ENCODE data around the gene CTRB2. TPM values are rescaled to one million over a fixed set of nuclear protein-coding genes. Genes with fewer than 3 reads are reported as not detected.

Gene CTRB2
- polyA plus RNA-seq, 1 donor from 2014 or later = not detected

- no peak overlapping the region for H3K4me3 Mint-ChIP-seq
- peaks cover 38% of the 10 kb centered on the region for H3K27me3 Mint-ChIP-seq
- no peaks in the 10 kb centered on the region for H3K36me3 Mint-ChIP-seq
- H3K4me1 Mint-ChIP-seq = no peaks in the 10 kb centered on the region
- H3K9me3 Mint-ChIP-seq = no peaks in the 10 kb centered on the region
- H3K27ac Mint-ChIP-seq = no peak overlapping the region
Observed at GRCh38 chr16:75193730-75194444, 13.1 kb downstream of the CTRB2 start.

GRCh38 chr16:75193265-75193650 is 13.7 kb downstream of the CTRB2 start:
- Mint-ChIP-seq H3K4me1 (no peaks in the 10 kb centered on the region), H3K27me3 (peaks cover 38% of the 10 kb centered on the region), H3K9me3 (no peaks in the 10 kb centered on the region), H3K27ac (no peak overlapping the region), H3K36me3 (no peaks in the 10 kb centered on the region), H3K4me3 (no peak overlapping the region)

GRCh38 chr16:75192606-75193264 is 14.2 kb downstream of the CTRB2 start:
- Mint-ChIP-seq H3K27me3 (peaks cover 33% of the 10 kb centered on the region), H3K4me1 (no peaks in the 10 kb centered on the region), H3K36me3 (no peaks in the 10 kb centered on the region), H3K9me3 (no peaks in the 10 kb centered on the region), H3K4me3 (no peak overlapping the region), H3K27ac (no peak overlapping the region)

DNA sequence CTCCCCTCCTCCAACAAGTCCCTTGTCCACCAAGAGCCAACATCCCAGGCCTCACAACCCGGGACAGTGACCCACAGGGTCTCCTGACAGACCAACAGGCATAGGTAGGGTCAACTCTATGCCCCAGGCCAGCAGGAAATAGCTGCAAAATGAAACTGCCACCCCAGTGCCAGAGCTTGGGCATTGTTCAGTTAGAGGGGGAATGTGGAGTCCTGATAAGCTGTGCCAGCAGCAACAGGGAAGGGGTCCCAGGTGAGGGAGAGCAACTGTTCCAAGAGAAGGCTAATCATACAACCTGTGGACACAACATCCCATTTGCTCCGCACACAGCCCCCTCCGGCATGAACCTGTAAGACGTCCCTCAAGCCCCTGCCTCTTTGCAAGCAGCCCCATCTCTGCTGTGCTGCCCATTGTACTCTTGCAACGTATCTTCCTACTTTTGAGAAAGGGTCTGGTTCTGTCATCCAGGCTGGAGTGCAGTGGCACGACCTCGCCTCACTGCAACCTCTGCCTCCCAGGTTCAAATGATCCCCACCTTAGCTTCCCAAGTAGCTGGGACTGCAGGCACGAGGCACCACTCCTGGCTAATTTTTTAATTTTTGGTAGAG is 17.2 kb downstream of the CTRB2 start:
- peak overlapping the region in 1 of 4 donors; percentile 53 for H3K4me3 Mint-ChIP-seq
- peaks cover 0 to 4% (median 0%) of the 10 kb centered on the region in 3 donors for H3K9me3 Mint-ChIP-seq
- H3K4me1 Mint-ChIP-seq = no peaks in the 10 kb centered on the region
- H3K27ac Mint-ChIP-seq = no peak overlapping the region
- H3K27me3 Mint-ChIP-seq = peaks cover 23% of the 10 kb centered on the region
- H3K36me3 Mint-ChIP-seq = no peaks in the 10 kb centered on the region

GRCh38 chr16:75188832-75189477 is 18.0 kb downstream of the CTRB2 start:
- Mint-ChIP-seq H3K27me3 (peaks cover 23% of the 10 kb centered on the region), H3K36me3 (no peaks in the 10 kb centered on the region), H3K4me3 (no peak overlapping the region), H3K27ac (no peak overlapping the region), H3K4me1 (no peaks in the 10 kb centered on the region), H3K9me3 (peaks cover 0 to 5% (median 0%) of the 10 kb centered on the region in 3 donors)

- Mint-ChIP-seq H3K4me3 (no peak overlapping the region), H3K4me1 (peaks cover 0 to 4% (median 4%) of the 10 kb centered on the region in 3 donors), H3K27ac (no peak overlapping the region)
Observed at GRCh38 chr16:75181630-75182029, 25.3 kb downstream of the CTRB2 start.

GRCh38 chr16:75179208-75179607 is 27.8 kb downstream of the CTRB2 start:
- Mint-ChIP-seq H3K27ac (no peak overlapping the region), H3K27me3 (no peaks in the 10 kb centered on the region), H3K36me3 (peaks cover 1% of the 10 kb centered on the region), H3K4me3 (peak overlapping the region in 3 of 4 donors; percentile 19 to 79 (median 68)), H3K9me3 (peaks cover 8 to 18% (median 14%) of the 10 kb centered on the region in 3 donors), H3K4me1 (peaks cover 0 to 4% (median 4%) of the 10 kb centered on the region in 3 donors)

More at GRCh38 chr16:75181630-75182029, 25.3 kb downstream of the CTRB2 start:
- no peaks in the 10 kb centered on the region for H3K27me3 Mint-ChIP-seq
- peaks cover 6 to 12% (median 6%) of the 10 kb centered on the region in 3 donors for H3K9me3 Mint-ChIP-seq
- H3K36me3 Mint-ChIP-seq = no peaks in the 10 kb centered on the region

DNA sequence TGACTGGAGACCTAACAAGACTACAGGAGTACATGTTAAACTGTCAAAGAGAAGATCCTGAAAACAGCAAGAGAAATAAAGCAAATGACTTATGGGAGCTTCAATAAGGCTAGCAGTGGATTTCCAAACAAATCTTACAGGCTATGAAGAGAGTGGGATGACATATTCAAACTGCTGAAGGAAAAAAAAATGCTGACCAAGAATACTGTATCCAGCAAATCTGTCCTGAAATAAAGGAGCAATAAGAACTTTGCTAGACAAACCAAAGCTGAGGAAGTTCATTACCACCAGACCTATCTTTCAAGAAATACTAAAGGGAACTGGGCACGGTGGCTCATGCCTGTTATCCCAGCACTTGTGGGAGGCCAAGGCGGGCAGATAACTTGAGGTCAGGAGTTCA is 30.0 kb downstream of the CTRB2 start:
- peaks cover 0 to 4% (median 4%) of the 10 kb centered on the region in 3 donors for H3K4me1 Mint-ChIP-seq
- H3K9me3 Mint-ChIP-seq = peaks cover 19 to 36% (median 32%) of the 10 kb centered on the region in 3 donors
- H3K27ac Mint-ChIP-seq = no peak overlapping the region
- no peak overlapping the region for H3K4me3 Mint-ChIP-seq
- peaks cover 10% of the 10 kb centered on the region for H3K36me3 Mint-ChIP-seq
- H3K27me3 Mint-ChIP-seq = no peaks in the 10 kb centered on the region

DNA sequence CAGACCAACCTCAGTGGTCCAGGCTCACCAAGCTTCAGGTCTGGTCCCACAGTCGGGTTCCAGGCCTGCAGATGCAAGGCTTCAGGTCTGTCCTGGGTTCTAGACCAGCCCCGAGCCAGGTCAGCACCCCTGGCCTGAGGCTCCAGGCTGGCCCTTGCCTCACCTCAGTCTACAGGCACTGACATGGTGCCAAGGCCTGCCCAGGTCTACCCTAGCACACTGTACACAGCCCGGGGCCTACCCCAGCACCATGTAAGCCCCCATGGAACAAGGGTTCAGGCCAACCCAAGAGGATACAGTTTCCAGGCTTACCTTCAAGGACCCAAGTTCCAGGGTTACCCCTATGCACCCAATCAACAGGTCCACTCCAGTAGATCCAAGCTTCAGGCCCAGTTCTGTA is 31.9 kb downstream of the CTRB2 start:
- no peak overlapping the region for H3K4me3 Mint-ChIP-seq
- no peaks in the 10 kb centered on the region for H3K27me3 Mint-ChIP-seq
- H3K27ac Mint-ChIP-seq = no peak overlapping the region
- H3K36me3 Mint-ChIP-seq = peaks cover 13% of the 10 kb centered on the region
- peaks cover 19 to 39% (median 37%) of the 10 kb centered on the region in 3 donors for H3K9me3 Mint-ChIP-seq
- peaks cover 0 to 4% (median 4%) of the 10 kb centered on the region in 3 donors for H3K4me1 Mint-ChIP-seq

DNA sequence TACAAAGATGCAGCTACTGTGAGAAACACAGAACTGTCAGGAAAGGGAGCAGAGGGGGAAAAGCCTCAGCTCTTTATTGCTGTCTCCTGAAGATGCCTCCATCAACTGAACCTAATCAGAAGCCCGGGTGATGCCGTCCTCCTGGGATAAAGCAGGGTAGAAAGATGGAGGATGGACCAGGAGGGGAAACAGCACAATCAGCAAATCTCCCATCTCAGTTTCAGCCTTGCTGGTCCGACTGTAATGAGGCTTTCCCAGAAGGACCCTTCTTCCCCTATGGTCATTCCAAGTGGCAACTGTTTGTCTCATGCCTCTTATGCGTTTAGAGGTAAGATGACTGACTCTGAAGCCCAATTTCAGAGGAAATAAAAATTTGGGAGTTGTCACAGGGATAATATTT is 34.4 kb downstream of the CTRB2 start:
- Mint-ChIP-seq H3K4me3 (no peak overlapping the region), H3K27ac (no peak overlapping the region), H3K4me1 (no peaks in the 10 kb centered on the region), H3K36me3 (peaks cover 35% of the 10 kb centered on the region), H3K9me3 (peaks cover 25 to 51% (median 49%) of the 10 kb centered on the region in 3 donors), H3K27me3 (no peaks in the 10 kb centered on the region)

DNA sequence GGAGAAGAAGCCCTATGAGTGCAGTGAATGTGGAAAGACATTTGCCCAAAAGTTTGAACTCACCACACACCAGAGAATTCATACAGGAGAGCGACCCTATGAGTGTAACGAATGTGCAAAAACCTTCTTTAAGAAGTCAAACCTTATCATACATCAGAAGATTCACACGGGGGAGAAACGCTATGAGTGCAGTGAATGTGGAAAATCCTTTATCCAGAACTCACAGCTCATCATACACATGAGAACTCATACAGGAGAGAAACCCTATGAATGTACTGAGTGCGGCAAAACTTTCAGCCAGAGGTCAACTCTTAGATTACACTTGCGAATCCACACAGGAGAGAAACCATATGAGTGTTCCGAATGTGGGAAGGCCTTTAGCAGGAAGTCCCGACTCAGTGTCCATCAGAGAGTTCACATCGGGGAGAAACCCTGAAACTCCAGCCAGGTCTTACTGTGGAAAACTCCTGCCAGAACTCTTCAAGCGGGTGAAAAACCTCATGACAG is 37.0 kb downstream of the CTRB2 start:
- no peaks in the 10 kb centered on the region for H3K27me3 Mint-ChIP-seq
- peaks cover 23 to 40% (median 38%) of the 10 kb centered on the region in 3 donors for H3K9me3 Mint-ChIP-seq
- no peak overlapping the region for H3K4me3 Mint-ChIP-seq
- H3K4me1 Mint-ChIP-seq = no peaks in the 10 kb centered on the region
- no peak overlapping the region for H3K27ac Mint-ChIP-seq
- H3K36me3 Mint-ChIP-seq = peaks cover 46% of the 10 kb centered on the region

DNA sequence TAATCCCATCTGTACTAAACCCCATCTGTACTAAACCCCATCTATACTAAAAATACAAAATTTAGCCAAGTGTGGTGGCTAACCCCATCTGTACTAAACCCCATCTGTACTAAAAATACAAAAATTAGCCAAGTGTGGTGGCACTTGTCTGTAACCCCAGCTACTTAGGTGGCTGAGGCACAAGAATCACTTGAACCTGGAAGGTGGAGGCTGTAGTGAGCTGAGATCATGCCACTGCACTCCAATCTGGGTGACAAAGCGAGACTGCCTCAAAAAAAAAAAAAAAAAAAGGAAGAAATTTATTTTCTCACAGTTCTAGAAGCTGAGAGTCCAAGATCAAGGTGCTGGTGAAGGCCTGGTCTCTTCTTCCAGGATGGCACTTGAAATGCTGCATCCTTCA is 46.6 kb downstream of the CTRB2 start:
- H3K9me3 Mint-ChIP-seq = peaks cover 0 to 2% (median 0%) of the 10 kb centered on the region in 3 donors
- no peaks in the 10 kb centered on the region for H3K4me1 Mint-ChIP-seq
- H3K4me3 Mint-ChIP-seq = no peak overlapping the region
- no peaks in the 10 kb centered on the region for H3K27me3 Mint-ChIP-seq
- no peak overlapping the region for H3K27ac Mint-ChIP-seq
- peaks cover 24% of the 10 kb centered on the region for H3K36me3 Mint-ChIP-seq
